Measurements from ENCODE around the gene LOXL1. TPM values are rescaled to one million over a fixed set of nuclear protein-coding genes. Genes with fewer than 3 reads are reported as not detected.
"Not testable (repeated sequence)": the region's sequence is repeated elsewhere in the genome, so short reads cannot be mapped to it uniquely, and the experiment has no call there.

LOXL1 gene
- total and polyA plus RNA-seq, 2 experiments from 2014 or later, result 54.5 to 92.4 TPM

DNA sequence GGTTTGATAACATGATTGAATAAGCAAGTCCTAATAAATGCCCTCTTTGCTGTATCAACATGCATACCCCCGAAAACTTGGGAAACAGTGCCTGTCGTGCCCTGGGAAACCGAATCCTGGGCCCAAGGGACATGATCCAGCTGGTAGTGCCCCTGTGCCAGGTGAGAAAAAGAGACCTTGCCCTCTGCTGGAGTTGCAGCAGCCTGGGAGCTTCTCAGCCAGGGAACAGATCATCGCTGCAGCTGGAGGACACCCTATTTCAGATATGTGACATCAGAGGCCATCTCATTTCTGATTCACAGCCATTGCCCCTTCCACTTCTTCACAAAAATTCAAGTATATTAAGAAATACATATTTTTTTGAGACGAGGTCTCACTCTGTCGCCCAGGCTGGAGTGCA is 33.5 kb downstream of the LOXL1 start:
- no peaks in the 10 kb centered on the region for H3K4me1 ChIP-seq (ENCODE audit: low read depth)
- H3K4me3 ChIP-seq, result no peak overlapping the region
- H3K27ac ChIP-seq, result no peak overlapping the region
- no peak for TF ChIP-seq CTCF (IDR thresholded peaks at IDR 0.05; ENCODE audit: low read depth, low read length)
- no peaks in the 10 kb centered on the region for H3K36me3 ChIP-seq
- no peaks in the 10 kb centered on the region for H3K9me3 ChIP-seq (ENCODE audit: low read depth)
- DNase-seq (ENCODE audit: low read depth in 1 of 2, low spot score in 1 of 2), result no peak
- H3K27me3 ChIP-seq, result no peaks in the 10 kb centered on the region

GRCh38 chr15:73960472-73961070 is 34.3 kb downstream of the LOXL1 start:
- not testable (repeated sequence) for H3K27me3 ChIP-seq; DNase-seq (ENCODE audit: low read depth in 1 of 2, low spot score in 1 of 2); H3K36me3 ChIP-seq; H3K4me1 ChIP-seq (ENCODE audit: low read depth); H3K27ac ChIP-seq; H3K9me3 ChIP-seq (ENCODE audit: low read depth); H3K4me3 ChIP-seq

- Histone ChIP-seq H3K4me3 (no peak overlapping the region), H3K9me3 (ENCODE audit: low read depth) (no peaks in the 10 kb centered on the region)
Observed at GRCh38 chr15:73962433-73962832, 36.2 kb downstream of the LOXL1 start.

GRCh38 chr15:73964736-73965093 is 38.5 kb downstream of the LOXL1 start:
- DNase-seq (ENCODE audit: low read depth in 1 of 2, low spot score in 1 of 2), result peak; percentile 85 to 86
- Histone ChIP-seq H3K4me1 (ENCODE audit: low read depth) (peaks cover 9% of the 10 kb centered on the region), H3K27me3 (no peaks in the 10 kb centered on the region), H3K4me3 (no peak overlapping the region), H3K9me3 (ENCODE audit: low read depth) (no peaks in the 10 kb centered on the region), H3K36me3 (no peaks in the 10 kb centered on the region), H3K27ac (peak overlapping the region; percentile 40)
- TF ChIP-seq CTCF (IDR thresholded peaks at IDR 0.05; ENCODE audit: low read depth, low read length), result peak; percentile 97

More at GRCh38 chr15:73962433-73962832, 36.2 kb downstream of the LOXL1 start:
- Histone ChIP-seq H3K4me1 (ENCODE audit: low read depth) (peaks cover 9% of the 10 kb centered on the region), H3K36me3 (no peaks in the 10 kb centered on the region), H3K27me3 (no peaks in the 10 kb centered on the region), H3K27ac (no peak overlapping the region)
- no peak for DNase-seq (ENCODE audit: low read depth in 1 of 2, low spot score in 1 of 2)
- TF ChIP-seq CTCF (IDR thresholded peaks at IDR 0.05; ENCODE audit: low read depth, low read length), result no peak

DNA sequence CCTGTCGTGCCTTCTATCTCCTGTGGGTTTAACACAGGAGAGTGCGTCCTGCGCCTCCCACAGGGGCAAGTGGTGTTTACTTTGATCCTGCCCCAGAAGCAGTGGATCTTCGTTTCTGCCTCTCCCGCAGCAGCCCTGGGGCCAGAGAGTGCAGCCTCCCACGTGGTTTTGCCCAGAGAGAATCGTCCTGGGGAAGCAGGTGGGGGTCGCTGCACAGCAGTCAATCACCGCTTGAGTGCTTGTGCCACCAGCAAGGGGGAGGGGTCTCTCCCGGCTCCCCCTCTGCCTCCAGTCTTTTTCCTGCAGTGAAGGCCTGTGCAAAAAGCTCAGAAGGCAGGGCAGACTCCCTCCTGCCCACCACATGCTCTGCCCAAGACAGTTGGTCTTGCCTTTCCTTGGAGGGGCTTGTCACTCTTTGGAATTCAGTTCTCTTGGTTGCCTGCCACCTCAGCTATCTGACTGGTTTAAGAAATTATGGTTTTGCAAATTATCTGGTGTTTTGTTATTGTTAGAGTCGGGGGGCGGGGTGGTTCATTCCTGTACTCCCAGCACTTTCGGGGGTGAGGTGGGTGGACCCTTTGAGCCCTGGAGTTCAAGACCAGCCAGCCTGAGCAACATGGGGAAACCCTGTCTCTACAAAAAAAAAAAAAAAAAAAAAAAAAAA is 39.0 kb downstream of the LOXL1 start:
- peaks cover 9% of the 10 kb centered on the region for H3K4me1 ChIP-seq (ENCODE audit: low read depth)
- H3K9me3 ChIP-seq (ENCODE audit: low read depth), result no peaks in the 10 kb centered on the region
- H3K4me3 ChIP-seq, result no peak overlapping the region
- H3K27me3 ChIP-seq, result no peaks in the 10 kb centered on the region
- H3K27ac ChIP-seq, result peak overlapping the region; percentile 40
- peak in 1 of 2 donors; percentile 48 for DNase-seq (ENCODE audit: low read depth in 1 of 2, low spot score in 1 of 2)
- no peak for TF ChIP-seq CTCF (IDR thresholded peaks at IDR 0.05; ENCODE audit: low read depth, low read length)
- H3K36me3 ChIP-seq, result no peaks in the 10 kb centered on the region

DNA sequence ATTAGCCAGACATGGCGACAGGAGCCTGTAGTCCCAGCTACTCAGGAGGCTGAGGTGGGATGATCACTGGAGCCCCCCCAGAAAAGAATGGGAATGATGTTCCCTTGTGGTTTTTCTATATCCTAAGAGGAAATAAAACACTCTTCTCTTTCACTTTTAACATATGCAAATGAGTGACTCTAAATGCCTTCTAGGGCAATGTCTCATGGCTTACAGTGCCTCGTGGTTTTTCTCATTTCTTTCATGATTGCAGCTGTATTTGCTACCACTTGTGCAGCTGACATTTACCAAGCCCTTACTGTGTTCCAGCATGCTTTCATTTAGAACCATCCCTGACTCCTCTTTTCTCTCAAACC is 39.5 kb downstream of the LOXL1 start:
- TF ChIP-seq CTCF (IDR thresholded peaks at IDR 0.05; ENCODE audit: low read depth, low read length), result no peak
- H3K9me3 ChIP-seq (ENCODE audit: low read depth), result no peaks in the 10 kb centered on the region
- H3K27me3 ChIP-seq, result no peaks in the 10 kb centered on the region
- peak overlapping the region; percentile 9 for H3K27ac ChIP-seq
- H3K36me3 ChIP-seq, result no peaks in the 10 kb centered on the region
- H3K4me1 ChIP-seq (ENCODE audit: low read depth), result peaks cover 9% of the 10 kb centered on the region
- no peak for DNase-seq (ENCODE audit: low read depth in 1 of 2, low spot score in 1 of 2)
- no peak overlapping the region for H3K4me3 ChIP-seq

All from cardiac muscle cell (in vitro differentiated cells and primary cell).